Esophagus squamous epithelium (tissue), 4 donors: ENCODE results near the gene DLG5.

ENCODE experiments used
- CTCF ChIP-seq, 6 experiments: fragments of 450-650 bp in 4 of 6; fragments of 200-600 bp in 2 of 6; sonication (generic) in 2 of 6; IDR thresholded peaks; one replicate each; pipeline ENCODE4 v1.5.1; 2016 to 2019; ENCODE audit warnings: antibody characterized with exemption in 6 of 6, mild to moderate bottlenecking in 4 of 6, moderate library complexity in 4 of 6
- POLR2A ChIP-seq, 4 donors: fragments of 450-650 bp; IDR thresholded peaks; one replicate each; pipeline ENCODE4 v1.6.1; 2017; ENCODE audit warnings: antibody characterized with exemption in 4 of 4, mild to moderate bottlenecking in 4 of 4, moderate library complexity in 3 of 4

GRCh38 chr10:77922055-77922454 lies 4.5 kb downstream of the DLG5 start:
- no peak for TF ChIP-seq POLR2A (IDR thresholded peaks at IDR 0.05)
- TF ChIP-seq CTCF (IDR thresholded peaks at IDR 0.05) = no peak
